Adrenal gland (tissue), 5 donors: ENCODE results near the gene FAU.
"Not testable (repeated sequence)": the region's sequence is repeated elsewhere in the genome, so short reads cannot be mapped to it uniquely, and the experiment has no call there.

Source experiments
- CTCF ChIP-seq, 6 experiments: fragments of 450-650 bp in 4 of 6; fragments of 200-600 bp in 2 of 6; sonication (generic) in 1 of 6; IDR thresholded peaks; 1 replicate in 5 of 6; 2 replicates in 1 of 6; pipeline versions ENCODE4 v1.5.1 to v1.8.0; 2016 to 2021; ENCODE audit warnings: antibody characterized with exemption in 6 of 6, mild to moderate bottlenecking in 2 of 6, moderate library complexity in 1 of 6
- POLR2A ChIP-seq, 2 donors: fragments of 450-650 bp; IDR thresholded peaks; one replicate each; pipeline ENCODE4 v1.6.1; 2017; ENCODE audit warnings: antibody characterized with exemption in 2 of 2, mild to moderate bottlenecking in 2 of 2, moderate library complexity in 1 of 2
- donor health status: DM: no; HTN: no; CAD: no.

- TF ChIP-seq CTCF, POLR2A (IDR thresholded peaks at IDR 0.05): not testable (repeated sequence)
Measured at GRCh38 chr11:65150131-65150508, 28.2 kb upstream of the FAU start.
